WTC11 (cell line): ENCODE data around the gene TBL1XR1. TPM values are rescaled to one million over a fixed set of nuclear protein-coding genes. Genes with fewer than 3 reads are reported as not detected.

Source experiments
- ATAC-seq: fragments of 200-7000 bp; cut with Tn5 transposase; 2 replicates; pipeline ENCODE4 v1.10.0; 2021; ENCODE audit warnings: mild to moderate bottlenecking, moderate library complexity
- CTCF ChIA-PET: fragments of 300-600 bp; sonication (Branson Sonifier 250); formaldehyde crosslinking; loops from one replicate; lab custom pipeline; 2021; ENCODE audit warnings: antibody characterized with exemption; lab: Charles Lee
- POLR2A ChIA-PET: fragments of 350-600 bp; sonication (Branson Sonifier 250); formaldehyde crosslinking; loops from one replicate; lab custom pipeline; 2021; ENCODE audit warnings: antibody characterized with exemption; lab: Charles Lee
- DNase-seq: peaks from one replicate; pipeline ENCODE4 v3.0.0; 2021; ENCODE audit warnings: low spot score
- H3K27ac Mint-ChIP-seq: 2 replicates; pipeline ENCODE4 v1.8.0; 2021; ENCODE audit warnings: mixed read lengths
- H3K27me3 Mint-ChIP-seq: 2 replicates; pipeline ENCODE4 v1.8.0; 2021; ENCODE audit warnings: low read depth, mild to moderate bottlenecking, moderate library complexity, mixed read lengths
- H3K36me3 Mint-ChIP-seq: 2 replicates; pipeline ENCODE4 v1.8.0; 2021; ENCODE audit warnings: mixed read lengths
- H3K4me1 Mint-ChIP-seq: 2 replicates; pipeline ENCODE4 v1.8.0; 2022; ENCODE audit warnings: mixed read lengths
- H3K4me3 Mint-ChIP-seq: 2 replicates; pipeline ENCODE4 v1.8.0; 2021; ENCODE audit warnings: mild to moderate bottlenecking, moderate library complexity, mixed read lengths
- H3K9me3 Mint-ChIP-seq: 2 replicates; pipeline ENCODE4 v1.8.0; 2021; ENCODE audit warnings: mixed read lengths
- FOXJ3 ChIP-seq: sonication (generic); formaldehyde crosslinking; IDR thresholded peaks from 2 replicates; pipeline ENCODE4 v1.9.0; 2021; ENCODE audit warnings: missing genetic modification reagents, mild to moderate bottlenecking, borderline replicate concordance
- GTF2I ChIP-seq: fragments of 250-450 bp; sonication (Bioruptor Pico); conservative IDR thresholded peaks from 2 replicates; pipeline ENCODE4 v1.4.0; 2021; ENCODE audit warnings: mild to moderate bottlenecking
- MYBL2 ChIP-seq: sonication (generic); formaldehyde crosslinking; IDR thresholded peaks from 2 replicates; pipeline ENCODE4 v1.8.1; 2023; ENCODE audit warnings: mild to moderate bottlenecking, moderate library complexity, missing genetic modification reagents
- NFYB ChIP-seq: sonication (generic); formaldehyde crosslinking; conservative IDR thresholded peaks from 2 replicates; pipeline ENCODE4 v1.8.0; 2022; ENCODE audit warnings: low read depth, missing genetic modification reagents
- RORB ChIP-seq: fragments of 250-450 bp; sonication (Bioruptor Pico); IDR thresholded peaks from 2 replicates; pipeline ENCODE4 v1.9.0; 2021; ENCODE audit warnings: mild to moderate bottlenecking
- TCF7 ChIP-seq: sonication (generic); formaldehyde crosslinking; IDR thresholded peaks from 2 replicates; pipeline ENCODE4 v1.8.0; 2022; ENCODE audit warnings: mild to moderate bottlenecking, low read depth, missing genetic modification reagents, moderate library complexity
- ZNF138 ChIP-seq: sonication (generic); formaldehyde crosslinking; conservative IDR thresholded peaks from 2 replicates; pipeline ENCODE4 v1.8.1; 2022; ENCODE audit warnings: mild to moderate bottlenecking, moderate library complexity, missing genetic modification reagents
- total RNA-seq: library from RNA; stranded (reverse); gene quantifications from 3 replicates; pipeline ENCODE4 v1.2.3, GENCODE V29; 2021
- TF ChIP-seq, protein P1 (sequence below): fragments of 250-450 bp; sonication (Bioruptor Pico); IDR thresholded peaks from 2 replicates; pipeline ENCODE4 v1.9.0; 2021; ENCODE audit warnings: mild to moderate bottlenecking
- TF ChIP-seq, protein P2 (sequence below): fragments of 250-450 bp; sonication (Bioruptor Pico); IDR thresholded peaks from 2 replicates; pipeline ENCODE4 v1.9.0; 2021; ENCODE audit warnings: mild to moderate bottlenecking
- TF ChIP-seq, protein P3 (sequence below): sonication (generic); formaldehyde crosslinking; IDR thresholded peaks from 2 replicates; pipeline ENCODE4 v1.8.1; 2023; ENCODE audit warnings: mild to moderate bottlenecking, missing genetic modification reagents, borderline replicate concordance
- TF ChIP-seq, protein P4 (sequence below): sonication (generic); formaldehyde crosslinking; IDR thresholded peaks from 2 replicates; pipeline ENCODE4 v1.8.0; 2023; ENCODE audit warnings: missing genetic modification reagents, mild to moderate bottlenecking, borderline replicate concordance
- TF ChIP-seq, protein P5 (sequence below): sonication (generic); formaldehyde crosslinking; IDR thresholded peaks from 2 replicates; pipeline ENCODE4 v1.8.1; 2022; ENCODE audit warnings: missing genetic modification reagents, borderline replicate concordance
- TF ChIP-seq, protein P6 (sequence below): sonication (generic); formaldehyde crosslinking; IDR thresholded peaks from 2 replicates; pipeline ENCODE4 v1.8.0; 2022; ENCODE audit warnings: mild to moderate bottlenecking, missing genetic modification reagents
- TF ChIP-seq, protein P7 (sequence below): sonication (generic); formaldehyde crosslinking; IDR thresholded peaks from 2 replicates; pipeline ENCODE4 v1.8.1; 2023; ENCODE audit warnings: mild to moderate bottlenecking, missing genetic modification reagents, moderate library complexity
- TF ChIP-seq, protein P8 (sequence below): sonication (generic); formaldehyde crosslinking; conservative IDR thresholded peaks from 2 replicates; pipeline ENCODE4 v1.8.1; 2022; ENCODE audit warnings: mild to moderate bottlenecking, missing genetic modification reagents

TBL1XR1 gene
- total RNA-seq, 1 experiment from 2014 or later, result 148 TPM

DNA sequence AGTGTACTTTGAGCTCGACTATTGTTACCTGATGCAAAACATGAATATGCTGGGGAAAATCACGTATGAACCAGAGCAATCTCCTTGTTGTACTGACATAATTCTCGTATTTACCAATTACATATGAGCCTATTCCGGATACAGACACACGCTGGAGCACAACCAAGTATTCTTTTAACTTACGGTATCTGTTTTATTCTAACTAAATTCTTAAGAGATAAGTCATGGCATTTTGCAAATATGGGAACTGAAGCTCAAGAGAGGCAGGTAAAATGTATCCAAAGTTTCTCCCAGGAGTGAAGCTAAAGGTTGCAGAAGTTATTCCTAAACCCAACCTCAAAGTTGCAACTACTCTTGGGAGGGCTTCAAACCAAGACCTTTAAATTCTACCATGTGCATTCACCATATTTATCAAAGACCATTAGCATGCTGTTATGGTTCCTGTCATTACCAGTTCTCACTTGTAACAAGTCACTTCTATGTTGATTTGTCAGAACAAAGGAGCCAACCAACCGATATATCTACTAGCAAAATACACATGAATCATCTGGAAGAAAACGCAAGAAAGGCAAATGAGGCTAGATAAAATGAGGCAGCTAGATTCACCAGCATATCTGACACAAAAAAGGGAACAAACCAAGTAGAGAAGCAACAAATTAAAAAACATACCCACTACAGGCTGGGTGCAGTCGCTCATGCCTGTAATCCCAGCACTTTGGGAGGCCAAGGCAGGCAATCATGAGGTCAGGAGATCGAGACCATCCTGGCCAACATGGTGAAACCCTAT, 17.8 kb downstream of the TBL1XR1 start:
- H3K4me3 Mint-ChIP-seq, result no peak overlapping the region
- TF ChIP-seq, protein P1, sequence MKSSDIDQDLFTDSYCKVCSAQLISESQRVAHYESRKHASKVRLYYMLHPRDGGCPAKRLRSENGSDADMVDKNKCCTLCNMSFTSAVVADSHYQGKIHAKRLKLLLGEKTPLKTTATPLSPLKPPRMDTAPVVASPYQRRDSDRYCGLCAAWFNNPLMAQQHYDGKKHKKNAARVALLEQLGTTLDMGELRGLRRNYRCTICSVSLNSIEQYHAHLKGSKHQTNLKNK (CRISPR knock-in tag), result no peak
- no peak for TF ChIP-seq TCF7 (CRISPR knock-in tag)
- TF ChIP-seq ZNF138 (CRISPR knock-in tag), result no peak
- TF ChIP-seq, protein P2, sequence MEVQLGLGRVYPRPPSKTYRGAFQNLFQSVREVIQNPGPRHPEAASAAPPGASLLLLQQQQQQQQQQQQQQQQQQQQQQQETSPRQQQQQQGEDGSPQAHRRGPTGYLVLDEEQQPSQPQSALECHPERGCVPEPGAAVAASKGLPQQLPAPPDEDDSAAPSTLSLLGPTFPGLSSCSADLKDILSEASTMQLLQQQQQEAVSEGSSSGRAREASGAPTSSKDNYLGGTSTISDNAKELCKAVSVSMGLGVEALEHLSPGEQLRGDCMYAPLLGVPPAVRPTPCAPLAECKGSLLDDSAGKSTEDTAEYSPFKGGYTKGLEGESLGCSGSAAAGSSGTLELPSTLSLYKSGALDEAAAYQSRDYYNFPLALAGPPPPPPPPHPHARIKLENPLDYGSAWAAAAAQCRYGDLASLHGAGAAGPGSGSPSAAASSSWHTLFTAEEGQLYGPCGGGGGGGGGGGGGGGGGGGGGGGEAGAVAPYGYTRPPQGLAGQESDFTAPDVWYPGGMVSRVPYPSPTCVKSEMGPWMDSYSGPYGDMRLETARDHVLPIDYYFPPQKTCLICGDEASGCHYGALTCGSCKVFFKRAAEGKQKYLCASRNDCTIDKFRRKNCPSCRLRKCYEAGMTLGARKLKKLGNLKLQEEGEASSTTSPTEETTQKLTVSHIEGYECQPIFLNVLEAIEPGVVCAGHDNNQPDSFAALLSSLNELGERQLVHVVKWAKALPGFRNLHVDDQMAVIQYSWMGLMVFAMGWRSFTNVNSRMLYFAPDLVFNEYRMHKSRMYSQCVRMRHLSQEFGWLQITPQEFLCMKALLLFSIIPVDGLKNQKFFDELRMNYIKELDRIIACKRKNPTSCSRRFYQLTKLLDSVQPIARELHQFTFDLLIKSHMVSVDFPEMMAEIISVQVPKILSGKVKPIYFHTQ (CRISPR knock-in tag), result no peak
- no peak for TF ChIP-seq GTF2I
- TF ChIP-seq, all 79 proteins: peak for 0
- Mint-ChIP-seq H3K36me3 (no peaks in the 10 kb centered on the region), H3K27ac (peak overlapping the region; percentile 87), H3K27me3 (no peaks in the 10 kb centered on the region), H3K9me3 (no peaks in the 10 kb centered on the region), H3K4me1 (peaks cover 60% of the 10 kb centered on the region)
- POLR2A ChIA-PET, result interaction anchor here (0.6 kb wide), 1 partner anchor 13 kb away, joined by 5 read pairs; no protein-coding TSS in a partner anchor
- CTCF ChIA-PET, result interaction anchor here (0.6 to 0.7 kb wide), 2 partner anchors 19 to 75 kb away, joined by 3 to 5 read pairs; no protein-coding TSS in a partner anchor
- DNase-seq (no peak), ATAC-seq (no peak)

DNA sequence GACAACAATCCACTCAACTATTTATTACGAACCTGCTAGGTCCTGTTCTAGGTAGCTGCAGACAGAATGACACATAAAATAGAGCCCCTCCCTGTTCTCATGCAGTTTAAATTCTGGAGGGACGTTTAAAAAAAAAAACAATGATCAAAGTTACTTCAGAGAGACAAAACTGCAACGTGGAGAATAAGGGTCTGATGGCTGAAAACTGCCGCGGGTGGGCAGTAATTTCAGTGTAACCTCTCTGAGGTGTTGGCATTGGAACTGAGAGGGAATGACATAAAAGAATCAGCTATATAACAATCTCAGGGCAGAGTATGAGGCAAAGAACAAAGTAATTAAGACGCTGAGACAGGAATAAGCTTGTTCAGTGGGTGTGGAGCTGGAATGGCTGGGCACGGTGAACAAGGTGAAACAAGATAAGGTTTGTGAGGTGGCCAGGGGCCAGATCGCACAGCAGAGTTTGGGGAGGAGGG, 19.5 kb downstream of the TBL1XR1 start:
- H3K27me3 Mint-ChIP-seq, result no peaks in the 10 kb centered on the region
- no peaks in the 10 kb centered on the region for H3K9me3 Mint-ChIP-seq
- POLR2A ChIA-PET, result no interaction called here
- CTCF ChIA-PET, result no interaction called here
- H3K4me1 Mint-ChIP-seq, result peaks cover 67% of the 10 kb centered on the region
- no peak for ATAC-seq
- DNase-seq, result no peak
- no peaks in the 10 kb centered on the region for H3K36me3 Mint-ChIP-seq
- no peak overlapping the region for H3K4me3 Mint-ChIP-seq
- peak overlapping the region; percentile 57 for H3K27ac Mint-ChIP-seq
- TF ChIP-seq, protein P3, sequence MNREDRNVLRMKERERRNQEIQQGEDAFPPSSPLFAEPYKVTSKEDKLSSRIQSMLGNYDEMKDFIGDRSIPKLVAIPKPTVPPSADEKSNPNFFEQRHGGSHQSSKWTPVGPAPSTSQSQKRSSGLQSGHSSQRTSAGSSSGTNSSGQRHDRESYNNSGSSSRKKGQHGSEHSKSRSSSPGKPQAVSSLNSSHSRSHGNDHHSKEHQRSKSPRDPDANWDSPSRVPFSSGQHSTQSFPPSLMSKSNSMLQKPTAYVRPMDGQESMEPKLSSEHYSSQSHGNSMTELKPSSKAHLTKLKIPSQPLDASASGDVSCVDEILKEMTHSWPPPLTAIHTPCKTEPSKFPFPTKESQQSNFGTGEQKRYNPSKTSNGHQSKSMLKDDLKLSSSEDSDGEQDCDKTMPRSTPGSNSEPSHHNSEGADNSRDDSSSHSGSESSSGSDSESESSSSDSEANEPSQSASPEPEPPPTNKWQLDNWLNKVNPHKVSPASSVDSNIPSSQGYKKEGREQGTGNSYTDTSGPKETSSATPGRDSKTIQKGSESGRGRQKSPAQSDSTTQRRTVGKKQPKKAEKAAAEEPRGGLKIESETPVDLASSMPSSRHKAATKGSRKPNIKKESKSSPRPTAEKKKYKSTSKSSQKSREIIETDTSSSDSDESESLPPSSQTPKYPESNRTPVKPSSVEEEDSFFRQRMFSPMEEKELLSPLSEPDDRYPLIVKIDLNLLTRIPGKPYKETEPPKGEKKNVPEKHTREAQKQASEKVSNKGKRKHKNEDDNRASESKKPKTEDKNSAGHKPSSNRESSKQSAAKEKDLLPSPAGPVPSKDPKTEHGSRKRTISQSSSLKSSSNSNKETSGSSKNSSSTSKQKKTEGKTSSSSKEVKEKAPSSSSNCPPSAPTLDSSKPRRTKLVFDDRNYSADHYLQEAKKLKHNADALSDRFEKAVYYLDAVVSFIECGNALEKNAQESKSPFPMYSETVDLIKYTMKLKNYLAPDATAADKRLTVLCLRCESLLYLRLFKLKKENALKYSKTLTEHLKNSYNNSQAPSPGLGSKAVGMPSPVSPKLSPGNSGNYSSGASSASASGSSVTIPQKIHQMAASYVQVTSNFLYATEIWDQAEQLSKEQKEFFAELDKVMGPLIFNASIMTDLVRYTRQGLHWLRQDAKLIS (CRISPR knock-in tag), result no peak
- no peak for TF ChIP-seq NFYB (CRISPR knock-in tag)
- TF ChIP-seq, protein P4, sequence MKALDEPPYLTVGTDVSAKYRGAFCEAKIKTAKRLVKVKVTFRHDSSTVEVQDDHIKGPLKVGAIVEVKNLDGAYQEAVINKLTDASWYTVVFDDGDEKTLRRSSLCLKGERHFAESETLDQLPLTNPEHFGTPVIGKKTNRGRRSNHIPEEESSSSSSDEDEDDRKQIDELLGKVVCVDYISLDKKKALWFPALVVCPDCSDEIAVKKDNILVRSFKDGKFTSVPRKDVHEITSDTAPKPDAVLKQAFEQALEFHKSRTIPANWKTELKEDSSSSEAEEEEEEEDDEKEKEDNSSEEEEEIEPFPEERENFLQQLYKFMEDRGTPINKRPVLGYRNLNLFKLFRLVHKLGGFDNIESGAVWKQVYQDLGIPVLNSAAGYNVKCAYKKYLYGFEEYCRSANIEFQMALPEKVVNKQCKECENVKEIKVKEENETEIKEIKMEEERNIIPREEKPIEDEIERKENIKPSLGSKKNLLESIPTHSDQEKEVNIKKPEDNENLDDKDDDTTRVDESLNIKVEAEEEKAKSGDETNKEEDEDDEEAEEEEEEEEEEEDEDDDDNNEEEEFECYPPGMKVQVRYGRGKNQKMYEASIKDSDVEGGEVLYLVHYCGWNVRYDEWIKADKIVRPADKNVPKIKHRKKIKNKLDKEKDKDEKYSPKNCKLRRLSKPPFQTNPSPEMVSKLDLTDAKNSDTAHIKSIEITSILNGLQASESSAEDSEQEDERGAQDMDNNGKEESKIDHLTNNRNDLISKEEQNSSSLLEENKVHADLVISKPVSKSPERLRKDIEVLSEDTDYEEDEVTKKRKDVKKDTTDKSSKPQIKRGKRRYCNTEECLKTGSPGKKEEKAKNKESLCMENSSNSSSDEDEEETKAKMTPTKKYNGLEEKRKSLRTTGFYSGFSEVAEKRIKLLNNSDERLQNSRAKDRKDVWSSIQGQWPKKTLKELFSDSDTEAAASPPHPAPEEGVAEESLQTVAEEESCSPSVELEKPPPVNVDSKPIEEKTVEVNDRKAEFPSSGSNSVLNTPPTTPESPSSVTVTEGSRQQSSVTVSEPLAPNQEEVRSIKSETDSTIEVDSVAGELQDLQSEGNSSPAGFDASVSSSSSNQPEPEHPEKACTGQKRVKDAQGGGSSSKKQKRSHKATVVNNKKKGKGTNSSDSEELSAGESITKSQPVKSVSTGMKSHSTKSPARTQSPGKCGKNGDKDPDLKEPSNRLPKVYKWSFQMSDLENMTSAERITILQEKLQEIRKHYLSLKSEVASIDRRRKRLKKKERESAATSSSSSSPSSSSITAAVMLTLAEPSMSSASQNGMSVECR (CRISPR knock-in tag), result no peak
- TF ChIP-seq, protein P5, sequence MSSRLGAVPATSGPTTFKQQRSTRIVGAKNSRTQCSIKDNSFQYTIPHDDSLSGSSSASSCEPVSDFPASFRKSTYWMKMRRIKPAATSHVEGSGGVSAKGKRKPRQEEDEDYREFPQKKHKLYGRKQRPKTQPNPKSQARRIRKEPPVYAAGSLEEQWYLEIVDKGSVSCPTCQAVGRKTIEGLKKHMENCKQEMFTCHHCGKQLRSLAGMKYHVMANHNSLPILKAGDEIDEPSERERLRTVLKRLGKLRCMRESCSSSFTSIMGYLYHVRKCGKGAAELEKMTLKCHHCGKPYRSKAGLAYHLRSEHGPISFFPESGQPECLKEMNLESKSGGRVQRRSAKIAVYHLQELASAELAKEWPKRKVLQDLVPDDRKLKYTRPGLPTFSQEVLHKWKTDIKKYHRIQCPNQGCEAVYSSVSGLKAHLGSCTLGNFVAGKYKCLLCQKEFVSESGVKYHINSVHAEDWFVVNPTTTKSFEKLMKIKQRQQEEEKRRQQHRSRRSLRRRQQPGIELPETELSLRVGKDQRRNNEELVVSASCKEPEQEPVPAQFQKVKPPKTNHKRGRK (CRISPR knock-in tag), result no peak
- TF ChIP-seq MYBL2 (CRISPR knock-in tag), result no peak
- no peak for TF ChIP-seq FOXJ3
- TF ChIP-seq, protein P6, sequence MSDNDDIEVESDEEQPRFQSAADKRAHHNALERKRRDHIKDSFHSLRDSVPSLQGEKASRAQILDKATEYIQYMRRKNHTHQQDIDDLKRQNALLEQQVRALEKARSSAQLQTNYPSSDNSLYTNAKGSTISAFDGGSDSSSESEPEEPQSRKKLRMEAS (CRISPR knock-in tag), result no peak
- no peak for TF ChIP-seq RORB (CRISPR knock-in tag)
- TF ChIP-seq, protein P7, sequence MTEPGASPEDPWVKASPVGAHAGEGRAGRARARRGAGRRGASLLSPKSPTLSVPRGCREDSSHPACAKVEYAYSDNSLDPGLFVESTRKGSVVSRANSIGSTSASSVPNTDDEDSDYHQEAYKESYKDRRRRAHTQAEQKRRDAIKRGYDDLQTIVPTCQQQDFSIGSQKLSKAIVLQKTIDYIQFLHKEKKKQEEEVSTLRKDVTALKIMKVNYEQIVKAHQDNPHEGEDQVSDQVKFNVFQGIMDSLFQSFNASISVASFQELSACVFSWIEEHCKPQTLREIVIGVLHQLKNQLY (CRISPR knock-in tag), result no peak
- TF ChIP-seq, protein P8, sequence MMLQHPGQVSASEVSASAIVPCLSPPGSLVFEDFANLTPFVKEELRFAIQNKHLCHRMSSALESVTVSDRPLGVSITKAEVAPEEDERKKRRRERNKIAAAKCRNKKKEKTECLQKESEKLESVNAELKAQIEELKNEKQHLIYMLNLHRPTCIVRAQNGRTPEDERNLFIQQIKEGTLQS, result no peak
